GM23248 (cell line): Measurements from ENCODE around the gene DUSP15.

Source experiments
- EZH2 ChIP-seq: fragments of 200-600 bp; sonication (generic); IDR thresholded peaks from 2 replicates; pipeline ENCODE4 v1.6.1; 2018; ENCODE audit warnings: antibody characterized with exemption, mild to moderate bottlenecking; ENCODE audit not compliant: insufficient read depth, poor library complexity, severe bottlenecking
- EZH2phosphoT487 ChIP-seq: fragments of 200-600 bp; sonication (generic); IDR thresholded peaks from 2 replicates; pipeline ENCODE4 v1.6.1; 2018; ENCODE audit warnings: antibody characterized with exemption, moderate library complexity, mild to moderate bottlenecking, low read depth; ENCODE audit not compliant: insufficient read depth

- TF ChIP-seq EZH2 (no peak), EZH2phosphoT487 (no peak)
These were observed 43.3 kb upstream of the DUSP15 start for GRCh38 chr20:31913431-31914157.
